Lung (tissue), 12 donors: ENCODE data around the gene FAM90A1. TPM values are rescaled to one million over a fixed set of nuclear protein-coding genes. Genes with fewer than 3 reads are reported as not detected.
"Not testable (repeated sequence)": the region's sequence is repeated elsewhere in the genome, so short reads cannot be mapped to it uniquely, and the experiment has no call there.

Experiments
- ATAC-seq: fragments of 200-7000 bp; cut with Tn5 transposase; one replicate; pipeline ENCODE4 v1.9.1; 2020; ENCODE audit warnings: moderate number of reproducible peaks; ENCODE audit not compliant: insufficient read depth, low FRiP score
- DNase-seq, 3 donors: peaks; one replicate each; pipeline ENCODE4 v3.0.0-alpha.2; 2013 to 2017
- H3K27ac ChIP-seq, 2 donors: one replicate each; pipeline ENCODE4 v1.5.1; 2013; ENCODE audit warnings: mild to moderate bottlenecking in 2 of 2, moderate library complexity in 2 of 2, control low read depth in 1 of 2, inconsistent platforms in 1 of 2, low read depth in 1 of 2, low read length in 1 of 2
- H3K27me3 ChIP-seq, 3 donors: one replicate each; pipeline ENCODE4 v1.5.1; 2013; ENCODE audit warnings: low read length in 2 of 3; ENCODE audit not compliant: control insufficient read depth in 3 of 3, insufficient read depth in 3 of 3
- H3K36me3 ChIP-seq, 4 donors: one replicate each; pipeline ENCODE4 v1.5.1; 2013; ENCODE audit warnings: low read length in 4 of 4, mild to moderate bottlenecking in 1 of 4, moderate library complexity in 1 of 4; ENCODE audit not compliant: control insufficient read depth in 4 of 4, insufficient read depth in 4 of 4
- H3K4me1 ChIP-seq, 5 donors: one replicate each; pipeline ENCODE4 v1.5.1; 2013; ENCODE audit warnings: low read length in 5 of 5, mild to moderate bottlenecking in 2 of 5, moderate library complexity in 1 of 5; ENCODE audit not compliant: control insufficient read depth in 5 of 5, insufficient read depth in 5 of 5
- H3K4me3 ChIP-seq: one replicate; pipeline ENCODE4 v1.5.1; 2013; ENCODE audit warnings: mild to moderate bottlenecking, control low read depth, moderate library complexity
- H3K9ac ChIP-seq, 2 donors: one replicate each; pipeline ENCODE4 v1.5.1; 2013; ENCODE audit warnings: low read length in 2 of 2, control low read depth in 1 of 2; ENCODE audit not compliant: insufficient read depth in 1 of 2
- H3K9me3 ChIP-seq, 4 donors: one replicate each; pipeline ENCODE4 v1.5.1; 2013; ENCODE audit warnings: low read length in 3 of 4, mild to moderate bottlenecking in 1 of 4, moderate library complexity in 1 of 4; ENCODE audit not compliant: control insufficient read depth in 4 of 4, insufficient read depth in 3 of 4
- WGBS, 2 donors: extraction: QIAGEN DNeasy Blood & Tissue Kit; methylation state at CpG; one replicate each; pipeline ENCODE4 v1.1.7; 2013; 5-methylcytosine and 5-hydroxymethylcytosine counted together
- polyA plus RNA-seq, 2 donors: library from polyadenylated mRNA; stranded (reverse); fragments of 200-250 nt; gene quantifications; one replicate each; pipeline ENCODE4 v1.2.1, GENCODE V29; 2013
- total RNA-seq, 2 donors: library from RNA; depleted of rRNA in 1 of 2; stranded (reverse); fragments of >200 nt in 1 of 2; gene quantifications; one replicate each; pipeline ENCODE4 v1.2.1, GENCODE V29; 2014 to 2021
- TF ChIP-seq, protein P1 (sequence below): IDR thresholded peaks from 2 replicates; pipeline ENCODE4 v1.5.1; 2012; ENCODE audit warnings: mild to moderate bottlenecking; ENCODE audit errors: control extremely low read depth, extremely low read depth
- donor health status: control.
- donor health status: control.
- donor health status: Bipolar disorder and iron deficiency.
- donor health status: healthy.
- donor health status: DM: yes; HTN: yes; CAD: no.

FAM90A1 gene
- total and polyA plus RNA-seq, 4 donors: 0.14 to 0.58 (median 0.30) TPM

DNA sequence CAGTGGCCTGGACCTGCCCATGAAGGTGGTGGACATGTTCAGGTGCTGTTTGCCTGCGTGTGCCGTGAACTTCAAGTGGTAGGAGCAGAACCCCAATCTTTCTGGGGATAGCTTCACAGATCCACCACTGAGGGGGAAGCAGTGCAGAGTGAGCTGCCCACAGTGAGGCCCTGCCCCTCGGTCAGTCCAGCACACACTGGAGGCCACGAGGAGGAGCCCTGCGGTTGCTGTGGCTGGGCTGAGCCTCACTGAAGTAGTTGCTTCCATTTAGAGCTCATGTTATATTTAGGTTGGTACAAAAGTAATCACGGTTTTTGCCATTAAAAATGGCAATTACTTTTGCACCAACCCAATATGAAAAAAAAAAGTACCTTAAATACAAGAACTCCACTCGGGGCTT is 2.1 kb upstream of the FAM90A1 start:
- WGBS, 2 donors: 61 to 62% methylated on average over 7 of the region's 7 CpGs
- H3K9ac ChIP-seq, H3K27ac ChIP-seq, H3K27me3 ChIP-seq, H3K4me3 ChIP-seq, ATAC-seq, H3K9me3 ChIP-seq, DNase-seq, H3K4me1 ChIP-seq, H3K36me3 ChIP-seq: not testable (repeated sequence)

DNA sequence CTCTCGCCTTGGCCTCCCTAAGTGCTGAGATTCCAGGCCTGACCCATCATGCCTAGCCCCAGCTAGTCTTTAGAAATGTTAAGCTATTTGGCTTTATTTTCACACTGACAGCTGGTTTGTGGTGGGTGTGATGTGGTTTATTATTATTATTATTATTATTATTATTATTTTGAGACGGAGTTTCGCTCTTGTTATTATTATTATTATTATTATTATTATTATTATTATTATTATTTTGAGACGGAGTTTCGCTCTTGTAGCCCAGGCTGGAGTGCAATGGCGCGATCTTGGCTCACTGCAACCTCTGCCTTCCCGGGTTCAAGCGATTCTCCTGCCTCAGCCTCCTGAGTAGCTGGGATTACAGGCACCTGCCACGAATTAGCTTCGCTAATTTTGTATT is 1.2 kb upstream of the FAM90A1 start:
- not testable (repeated sequence) for H3K4me3 ChIP-seq, H3K36me3 ChIP-seq, H3K4me1 ChIP-seq, H3K9ac ChIP-seq, DNase-seq, H3K27me3 ChIP-seq, H3K27ac ChIP-seq, ATAC-seq, H3K9me3 ChIP-seq
- WGBS, 2 donors: 93 to 94% methylated on average over 10 to 11 of the region's 11 CpGs

DNA sequence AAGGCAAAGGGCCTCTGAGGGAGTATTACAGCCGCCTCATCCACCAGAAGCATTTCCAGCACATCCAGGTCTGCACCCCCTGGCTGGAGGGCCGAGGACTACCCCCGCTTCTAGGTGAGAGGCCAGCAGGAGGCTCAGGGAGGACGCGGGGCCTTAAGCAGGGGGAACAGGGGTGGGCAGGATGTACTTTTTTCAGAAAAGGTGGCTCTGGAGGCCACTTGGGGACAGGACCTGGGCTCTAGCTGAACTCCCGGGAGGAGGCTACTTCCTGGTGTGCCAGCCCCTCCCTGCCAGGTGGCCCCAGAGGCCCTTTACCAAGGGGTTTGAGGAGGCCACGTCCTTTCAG is 287 bp upstream of the FAM90A1 start:
- 42 to 52% methylated on average over 6 to 7 of the region's 7 CpGs for WGBS, 2 donors
- H3K9me3 ChIP-seq, ATAC-seq, H3K36me3 ChIP-seq, H3K27ac ChIP-seq, DNase-seq, H3K9ac ChIP-seq, H3K27me3 ChIP-seq, H3K4me3 ChIP-seq, H3K4me1 ChIP-seq: not testable (repeated sequence)

DNA sequence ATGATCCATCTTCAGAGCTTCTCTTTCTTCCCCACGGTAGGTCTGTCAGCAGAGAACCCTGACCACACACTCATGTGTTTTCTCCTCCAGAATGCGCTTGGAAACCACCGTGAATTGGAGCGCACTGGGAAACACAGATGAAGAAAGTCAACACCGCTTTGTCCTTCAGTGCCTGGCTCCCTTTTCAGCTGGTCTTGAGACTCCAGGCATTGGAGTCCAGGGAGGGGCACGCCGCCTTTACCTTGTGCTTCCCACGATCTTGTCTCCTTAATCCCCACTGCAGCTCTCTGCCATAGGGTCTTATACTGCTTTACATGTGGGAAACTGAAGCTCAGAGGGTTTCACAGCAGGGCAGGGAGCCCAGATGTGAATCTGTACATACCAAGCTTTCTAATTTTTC is 1.1 kb downstream of the FAM90A1 start:
- WGBS, 2 donors: 92 to 93% methylated on average over 8 of the region's 8 CpGs
- ATAC-seq: no peak
- DNase-seq: no peak

DNA sequence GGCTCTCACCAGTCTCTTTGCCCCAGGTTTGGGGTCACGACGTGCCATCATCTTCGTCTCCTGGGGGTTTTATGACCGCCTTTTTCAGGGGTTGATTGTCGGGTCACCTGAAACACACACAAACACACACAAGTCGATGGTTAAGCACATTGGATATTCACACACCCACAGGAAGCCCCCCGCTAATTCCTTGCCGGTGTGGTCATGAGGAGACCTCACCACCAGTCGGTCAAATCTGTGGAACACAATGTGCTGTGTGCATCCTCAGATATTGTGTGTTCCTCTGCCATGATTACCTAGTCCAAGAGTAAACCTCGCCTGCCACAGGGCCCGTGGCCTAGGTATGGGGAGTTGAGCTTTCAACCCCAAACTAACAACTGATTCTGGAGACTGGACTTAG is 2.6 kb downstream of the FAM90A1 start:
- H3K9ac ChIP-seq: not testable (repeated sequence)
- WGBS, 2 donors: 96 to 99% methylated on average over 11 of the region's 11 CpGs

More for the DNA sequence above, 1.1 kb downstream of the FAM90A1 start:
- no peak overlapping the region for H3K4me3 ChIP-seq
- no peaks in the 10 kb centered on the region for H3K36me3 ChIP-seq
- no peak overlapping the region for H3K9ac ChIP-seq
- H3K9me3 ChIP-seq: peaks cover 0 to 3% (median 0%) of the 10 kb centered on the region in 4 donors
- H3K4me1 ChIP-seq: no peaks in the 10 kb centered on the region
- no peak overlapping the region for H3K27ac ChIP-seq
- TF ChIP-seq, protein P1, sequence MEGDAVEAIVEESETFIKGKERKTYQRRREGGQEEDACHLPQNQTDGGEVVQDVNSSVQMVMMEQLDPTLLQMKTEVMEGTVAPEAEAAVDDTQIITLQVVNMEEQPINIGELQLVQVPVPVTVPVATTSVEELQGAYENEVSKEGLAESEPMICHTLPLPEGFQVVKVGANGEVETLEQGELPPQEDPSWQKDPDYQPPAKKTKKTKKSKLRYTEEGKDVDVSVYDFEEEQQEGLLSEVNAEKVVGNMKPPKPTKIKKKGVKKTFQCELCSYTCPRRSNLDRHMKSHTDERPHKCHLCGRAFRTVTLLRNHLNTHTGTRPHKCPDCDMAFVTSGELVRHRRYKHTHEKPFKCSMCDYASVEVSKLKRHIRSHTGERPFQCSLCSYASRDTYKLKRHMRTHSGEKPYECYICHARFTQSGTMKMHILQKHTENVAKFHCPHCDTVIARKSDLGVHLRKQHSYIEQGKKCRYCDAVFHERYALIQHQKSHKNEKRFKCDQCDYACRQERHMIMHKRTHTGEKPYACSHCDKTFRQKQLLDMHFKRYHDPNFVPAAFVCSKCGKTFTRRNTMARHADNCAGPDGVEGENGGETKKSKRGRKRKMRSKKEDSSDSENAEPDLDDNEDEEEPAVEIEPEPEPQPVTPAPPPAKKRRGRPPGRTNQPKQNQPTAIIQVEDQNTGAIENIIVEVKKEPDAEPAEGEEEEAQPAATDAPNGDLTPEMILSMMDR: no peak
- no peaks in the 10 kb centered on the region for H3K27me3 ChIP-seq

DNA sequence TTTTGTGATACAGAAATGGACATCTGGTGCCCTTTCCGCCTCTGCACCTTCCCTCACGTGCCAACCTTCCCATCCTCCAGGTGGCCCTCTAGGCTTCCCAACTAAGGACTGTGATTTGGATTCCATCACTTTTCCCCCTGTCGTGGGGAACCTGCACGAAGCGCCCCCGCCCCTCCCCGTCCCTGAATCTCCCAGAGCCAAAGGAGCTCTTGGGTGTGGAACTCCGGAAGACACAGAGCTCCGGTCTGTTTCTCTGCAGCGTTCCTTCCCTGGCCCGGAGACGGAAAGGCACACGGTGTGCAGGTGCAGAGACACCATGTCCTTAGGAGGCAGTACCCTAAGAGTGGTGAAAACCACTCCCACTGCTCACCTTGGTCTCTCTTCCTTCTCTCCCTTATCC is 3.8 kb downstream of the FAM90A1 start:
- ATAC-seq, H3K27ac ChIP-seq, H3K27me3 ChIP-seq, H3K4me1 ChIP-seq, H3K9me3 ChIP-seq, H3K9ac ChIP-seq, H3K4me3 ChIP-seq, H3K36me3 ChIP-seq, DNase-seq: not testable (repeated sequence)
- WGBS, 2 donors: 79 to 88% methylated on average over 12 to 13 of the region's 13 CpGs

More for the DNA sequence above, 2.6 kb downstream of the FAM90A1 start:
- not testable (repeated sequence) for H3K4me3 ChIP-seq, ATAC-seq, H3K36me3 ChIP-seq, DNase-seq, H3K4me1 ChIP-seq, H3K27ac ChIP-seq, H3K27me3 ChIP-seq, H3K9me3 ChIP-seq

DNA sequence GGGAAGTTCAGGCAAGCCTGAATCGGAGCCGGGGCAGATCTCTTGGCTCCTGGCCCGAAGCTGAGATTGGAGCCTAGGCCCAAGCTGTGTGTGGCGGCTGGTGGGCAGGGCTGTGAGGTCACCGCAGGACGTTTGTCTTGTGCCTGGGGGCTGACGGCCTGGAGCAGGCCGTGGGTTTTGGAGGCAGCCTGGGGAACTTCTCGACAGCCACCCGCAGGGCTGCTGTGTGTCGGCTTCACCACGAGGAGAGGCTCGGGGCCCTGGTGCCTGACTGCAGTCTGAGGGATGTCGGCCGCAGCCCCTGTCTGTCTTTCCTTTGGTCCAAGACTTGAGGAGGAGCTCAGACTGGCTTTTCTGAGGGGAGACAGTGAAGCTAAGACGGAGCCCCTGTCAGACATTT is 5.1 kb downstream of the FAM90A1 start:
- H3K27me3 ChIP-seq, H3K4me1 ChIP-seq, H3K4me3 ChIP-seq, H3K9ac ChIP-seq, ATAC-seq, H3K9me3 ChIP-seq, DNase-seq, H3K27ac ChIP-seq, H3K36me3 ChIP-seq: not testable (repeated sequence)
- 89 to 92% methylated on average over 15 to 16 of the region's 16 CpGs for WGBS, 2 donors

DNA sequence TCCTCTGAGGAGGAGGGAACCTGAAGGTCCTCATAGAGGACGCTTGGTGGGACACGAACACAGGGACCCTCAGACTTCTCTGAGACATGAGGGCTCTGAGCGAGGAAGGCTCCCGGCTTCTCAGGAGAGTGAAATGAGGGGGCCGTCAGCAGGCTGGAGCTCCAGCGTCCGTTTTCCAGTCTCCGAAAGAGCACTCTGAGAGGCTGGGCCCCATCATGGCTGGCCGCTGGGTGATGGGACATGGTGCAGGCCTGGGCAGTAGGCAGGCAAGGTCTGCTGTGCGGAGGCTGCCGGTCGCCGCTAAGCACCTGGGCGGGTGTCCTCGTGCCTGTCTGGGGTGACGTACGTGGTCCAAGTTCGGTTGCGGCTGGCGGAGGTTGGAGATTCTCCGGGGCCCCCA is 5.6 kb downstream of the FAM90A1 start:
- not testable (repeated sequence) for H3K27me3 ChIP-seq, H3K27ac ChIP-seq, H3K4me1 ChIP-seq, DNase-seq, ATAC-seq, H3K4me3 ChIP-seq, H3K9me3 ChIP-seq, H3K9ac ChIP-seq, H3K36me3 ChIP-seq
- 91 to 95% methylated on average over 21 of the region's 21 CpGs for WGBS, 2 donors
